ENCODE data around the gene OR11A1.

OR11A1 gene

GRCh38 chr6:29456971-29457370 lies at the start of gene OR11A1, which contains the start of gene OR2H1:
Gene OR11A1, minus strand, starts transcription at chr6:29457071. Its CDS starts 29,430 bp downstream, at chr6:29427641.
Gene OR2H1, plus strand, starts transcription at chr6:29457155. Its CDS starts 4,615 bp downstream, at chr6:29461770.
- DNase-seq = no peak

- no peak for DNase-seq
Measured at GRCh38 chr6:29506446-29507067, 49.7 kb upstream of the OR11A1 start.

GRCh38 chr6:29505808-29506207 lies 48.9 kb upstream of the OR11A1 start:
- no peak for DNase-seq

- DNase-seq = no peak
Measured at GRCh38 chr6:29504961-29505360, 48.1 kb upstream of the OR11A1 start.

- DNase-seq = no peak
Measured at GRCh38 chr6:29502597-29502996, 45.7 kb upstream of the OR11A1 start.

- no peak for DNase-seq
Measured at GRCh38 chr6:29502181-29502580, 45.3 kb upstream of the OR11A1 start.

- no peak for DNase-seq
Measured at GRCh38 chr6:29501106-29501505, 44.2 kb upstream of the OR11A1 start.

- DNase-seq = no peak
Measured at GRCh38 chr6:29500594-29500993, 43.7 kb upstream of the OR11A1 start.

GRCh38 chr6:29499704-29500103 lies 42.8 kb upstream of the OR11A1 start:
- no peak for DNase-seq

GRCh38 chr6:29496961-29497360 lies 40.1 kb upstream of the OR11A1 start:
- DNase-seq = no peak

GRCh38 chr6:29495571-29495970 lies 38.7 kb upstream of the OR11A1 start:
- DNase-seq = no peak

GRCh38 chr6:29494131-29494530 lies 37.3 kb upstream of the OR11A1 start:
- no peak for DNase-seq

GRCh38 chr6:29493261-29493660 lies 36.4 kb upstream of the OR11A1 start:
- no peak for DNase-seq

- no peak for DNase-seq
Measured at GRCh38 chr6:29491574-29491973, 34.7 kb upstream of the OR11A1 start.

GRCh38 chr6:29490552-29490951 lies 33.7 kb upstream of the OR11A1 start:
- DNase-seq = no peak

GRCh38 chr6:29490055-29490454 lies 33.2 kb upstream of the OR11A1 start:
- DNase-seq = no peak

GRCh38 chr6:29489286-29489685 lies 32.4 kb upstream of the OR11A1 start:
- DNase-seq = no peak

GRCh38 chr6:29488874-29489273 lies 32.0 kb upstream of the OR11A1 start:
- no peak for DNase-seq

GRCh38 chr6:29487660-29488059 lies 30.8 kb upstream of the OR11A1 start, which contains the start of gene MAS1L:
Gene MAS1L, minus strand, starts transcription at chr6:29487956. Its CDS starts 54 bp downstream, at chr6:29487902.
- DNase-seq = no peak

- no peak for DNase-seq
Measured at GRCh38 chr6:29487131-29487530, 30.3 kb upstream of the OR11A1 start.

- DNase-seq = no peak
Measured at GRCh38 chr6:29486577-29486976, 29.7 kb upstream of the OR11A1 start.

GRCh38 chr6:29483735-29484134 lies 26.9 kb upstream of the OR11A1 start:
- no peak for DNase-seq

GRCh38 chr6:29483186-29483585 lies 26.3 kb upstream of the OR11A1 start:
- DNase-seq = no peak

GRCh38 chr6:29479560-29479959 lies 22.7 kb upstream of the OR11A1 start:
- no peak for DNase-seq

- no peak for DNase-seq
Measured at GRCh38 chr6:29478740-29479139, 21.9 kb upstream of the OR11A1 start.
